ENCODE results near the gene PRR7.

Gene PRR7

DNA sequence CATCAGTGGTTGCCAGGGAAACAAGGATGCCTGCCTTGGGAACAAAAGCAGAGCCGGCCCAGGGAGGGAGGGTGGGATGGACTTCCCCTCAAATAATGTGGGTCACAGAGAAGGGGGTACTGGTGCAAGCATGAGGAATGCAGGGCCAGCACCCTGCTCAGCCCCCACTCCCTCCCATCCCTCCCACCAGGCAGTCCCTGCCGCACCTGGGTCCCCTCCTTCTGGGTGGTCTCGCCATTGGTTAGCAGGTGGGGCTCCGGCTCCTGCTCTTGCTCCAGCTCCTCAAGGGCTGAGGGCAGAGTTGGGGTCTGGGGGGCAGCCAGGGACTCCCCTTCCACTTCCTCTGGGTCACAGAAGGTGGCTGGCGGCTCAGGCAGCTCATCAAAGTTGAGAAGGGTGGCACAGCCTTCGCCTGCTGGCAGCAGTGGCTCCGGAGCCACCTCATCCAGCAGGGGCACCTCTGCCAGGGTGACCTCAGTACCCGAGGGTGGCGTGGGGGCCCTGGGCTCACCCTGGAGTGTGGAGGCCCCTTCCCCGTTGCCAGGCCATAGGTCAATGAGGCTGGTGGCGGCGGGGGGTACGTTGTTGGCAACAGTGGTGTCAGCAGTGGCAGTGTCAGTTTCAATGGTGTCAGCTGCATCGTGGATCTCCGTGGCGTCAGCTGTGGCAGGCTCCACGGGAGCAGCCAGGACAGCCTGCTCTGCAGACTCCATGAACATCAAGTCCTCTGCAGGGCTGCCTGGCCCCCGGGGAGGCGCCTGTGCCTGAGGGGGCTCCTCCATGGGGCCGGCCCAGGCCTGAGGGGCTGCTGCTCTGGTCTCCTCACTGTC, 11.5 kb downstream of the PRR7 start:
- H3K4me3 ChIP-seq (replicated peaks; ENCODE audit: low read depth, low read length): no peak overlapping the region
- no peak for DNase-seq (ENCODE audit: extremely low read depth, low read depth)
- no peak for TF ChIP-seq CTCF (IDR thresholded peaks at IDR 0.05; ENCODE audit: low read depth, low read length, missing control alignments)

DNA sequence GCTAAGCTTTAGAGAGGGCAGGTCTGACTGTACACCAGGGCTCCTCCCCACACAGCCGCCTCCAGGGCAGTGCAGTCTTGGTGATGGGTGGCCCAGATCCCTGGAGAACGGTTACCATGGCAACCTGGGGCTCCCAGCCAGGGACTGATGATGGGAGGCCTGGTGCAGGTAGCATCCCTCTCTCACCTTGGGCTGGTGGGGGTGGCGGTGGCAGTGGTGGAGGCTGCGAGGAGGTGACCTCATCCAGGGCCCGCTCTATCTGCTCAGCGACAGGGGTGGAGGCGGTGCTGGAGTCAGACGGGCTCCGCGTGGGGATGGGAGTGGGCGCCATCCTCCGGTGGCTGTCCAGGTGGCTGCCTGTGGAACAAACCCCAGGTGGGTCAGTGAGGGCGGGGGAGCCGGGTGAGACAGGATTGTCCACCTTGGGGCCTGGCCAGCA, 12.3 kb downstream of the PRR7 start:
- H3K4me3 ChIP-seq (replicated peaks; ENCODE audit: low read depth, low read length): no peak overlapping the region
- DNase-seq (ENCODE audit: extremely low read depth, low read depth): no peak
- TF ChIP-seq CTCF (IDR thresholded peaks at IDR 0.05; ENCODE audit: low read depth, low read length, missing control alignments): no peak

GRCh38 chr5:177459357-177459756, 12.7 kb downstream of the PRR7 start:
- H3K4me3 ChIP-seq (replicated peaks; ENCODE audit: low read depth, low read length): no peak overlapping the region
- no peak for DNase-seq (ENCODE audit: extremely low read depth, low read depth)
- no peak for TF ChIP-seq CTCF (IDR thresholded peaks at IDR 0.05; ENCODE audit: low read depth, low read length, missing control alignments)

DNA sequence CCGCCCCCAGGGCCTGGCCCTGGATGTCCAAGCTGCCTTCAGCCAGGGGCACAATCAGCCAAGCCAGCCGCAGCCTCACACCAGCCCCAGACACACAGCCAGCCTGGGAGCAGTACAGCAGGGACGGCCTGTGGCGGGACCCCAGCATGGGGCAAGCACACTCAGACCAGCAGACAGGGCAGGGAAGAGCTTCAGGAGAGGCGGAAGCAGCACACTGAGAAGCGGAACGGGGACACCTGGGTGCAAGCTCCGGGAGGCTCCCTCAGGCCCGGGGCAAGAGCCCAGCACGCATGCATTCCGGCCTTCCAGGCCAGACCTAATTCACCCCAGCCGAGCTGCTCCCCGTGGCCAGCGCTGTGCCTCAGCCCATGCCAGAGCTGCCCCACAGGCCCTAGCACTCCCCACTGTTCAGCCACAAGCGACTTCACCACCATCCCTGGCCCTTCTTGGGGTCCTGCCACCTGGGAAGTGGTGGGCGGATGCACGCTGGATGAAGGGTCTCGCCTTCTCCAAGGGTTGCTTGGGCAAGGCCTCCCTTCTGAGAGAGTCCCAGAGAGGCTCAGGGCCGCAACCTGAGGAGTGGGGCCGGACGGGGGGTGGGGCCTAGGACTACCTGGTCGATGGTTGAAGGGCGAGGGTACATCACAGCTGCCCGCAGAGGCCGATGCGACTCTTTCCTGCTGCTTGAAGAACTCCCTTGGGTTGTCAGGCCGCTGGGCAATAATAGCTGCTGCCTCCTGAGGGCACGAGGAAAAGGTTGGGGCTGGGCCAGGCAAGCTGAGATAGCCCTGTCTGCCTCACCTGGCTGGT, 13.4 kb downstream of the PRR7 start:
- no peak for TF ChIP-seq CTCF (IDR thresholded peaks at IDR 0.05; ENCODE audit: low read depth, low read length, missing control alignments)
- DNase-seq (ENCODE audit: extremely low read depth, low read depth): no peak
- H3K4me3 ChIP-seq (replicated peaks; ENCODE audit: low read depth, low read length): no peak overlapping the region

DNA sequence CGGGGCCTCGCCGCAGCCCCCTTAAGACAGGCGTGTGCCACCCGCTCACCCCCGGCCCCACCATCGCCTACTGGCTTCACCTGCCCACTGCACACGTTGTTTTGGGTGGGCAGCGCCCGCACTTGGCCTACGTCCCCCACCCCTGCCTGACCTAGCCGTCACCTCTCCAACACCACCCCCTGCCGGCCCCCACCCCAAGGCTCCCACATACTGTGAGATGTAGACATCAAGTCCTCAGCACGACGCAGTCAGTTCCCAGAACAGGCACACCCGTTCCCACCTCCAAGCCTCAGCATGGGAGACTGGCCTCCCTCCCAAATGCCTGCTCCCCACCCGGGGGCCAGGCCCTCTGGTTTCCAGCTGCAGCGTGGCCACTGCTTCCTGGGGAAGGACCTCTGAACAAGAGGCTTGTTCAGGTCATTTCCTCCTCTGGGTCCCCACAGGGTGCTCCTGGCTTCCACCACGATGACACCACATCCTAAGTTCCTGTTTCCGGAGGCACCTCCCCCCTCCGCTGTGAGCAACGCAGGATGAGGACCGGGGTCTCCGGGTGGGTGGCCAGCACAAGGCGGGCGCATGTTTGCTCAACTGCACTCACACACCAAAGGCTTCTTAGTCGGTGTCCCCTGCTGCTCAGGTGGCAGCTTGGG, 15.5 kb downstream of the PRR7 start:
- H3K4me3 ChIP-seq (replicated peaks; ENCODE audit: low read depth, low read length): no peak overlapping the region
- no peak for DNase-seq (ENCODE audit: extremely low read depth, low read depth)
- no peak for TF ChIP-seq CTCF (IDR thresholded peaks at IDR 0.05; ENCODE audit: low read depth, low read length, missing control alignments)

GRCh38 chr5:177465044-177465443, 18.4 kb downstream of the PRR7 start:
- H3K4me3 ChIP-seq (replicated peaks; ENCODE audit: low read depth, low read length): no peak overlapping the region
- no peak for DNase-seq (ENCODE audit: extremely low read depth, low read depth)
- TF ChIP-seq CTCF (IDR thresholded peaks at IDR 0.05; ENCODE audit: low read depth, low read length, missing control alignments): no peak

Data from HFF-Myc (cell line).